CD4-positive, alpha-beta T cell treated with Interleukin-15 for 4 hours (primary cell): ENCODE measurements around the gene WWC2.
"Not testable (repeated sequence)": the region's sequence is repeated elsewhere in the genome, so short reads cannot be mapped to it uniquely, and the experiment has no call there.

Experiments used
- DNase-seq: peaks from one replicate; pipeline ENCODE4 v3.0.0-alpha.2; 2020; ENCODE audit warnings: low spot score

WWC2 gene

GRCh38 chr4:183142571-183143550 lies 43.8 kb downstream of the WWC2 start:
- no peak for DNase-seq

- no peak for DNase-seq
Measured at GRCh38 chr4:183144787-183145186, 45.7 kb downstream of the WWC2 start.

DNA sequence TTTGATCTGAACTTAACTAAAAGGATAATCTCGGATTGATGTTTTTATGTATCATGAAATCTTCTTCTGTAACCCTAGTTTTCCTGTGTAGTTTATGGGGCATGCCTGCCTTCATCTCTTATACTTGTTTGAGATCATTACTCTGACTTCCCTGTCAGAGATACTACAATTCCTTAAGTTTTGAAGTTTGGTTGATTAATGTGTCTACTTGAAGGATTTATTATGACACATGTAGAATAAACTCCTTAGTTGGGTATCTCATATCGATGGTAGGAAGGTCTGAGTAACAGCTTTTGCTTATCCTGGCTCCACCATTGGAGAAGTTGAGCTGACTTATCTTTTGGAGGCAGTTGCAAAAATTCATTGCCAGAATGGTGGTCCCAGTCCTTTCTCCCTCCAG lies 46.7 kb downstream of the WWC2 start:
- no peak for DNase-seq

GRCh38 chr4:183146478-183146877 lies 47.4 kb downstream of the WWC2 start:
- no peak for DNase-seq

- no peak for DNase-seq
Measured at GRCh38 chr4:183147196-183147595, 48.1 kb downstream of the WWC2 start.

DNA sequence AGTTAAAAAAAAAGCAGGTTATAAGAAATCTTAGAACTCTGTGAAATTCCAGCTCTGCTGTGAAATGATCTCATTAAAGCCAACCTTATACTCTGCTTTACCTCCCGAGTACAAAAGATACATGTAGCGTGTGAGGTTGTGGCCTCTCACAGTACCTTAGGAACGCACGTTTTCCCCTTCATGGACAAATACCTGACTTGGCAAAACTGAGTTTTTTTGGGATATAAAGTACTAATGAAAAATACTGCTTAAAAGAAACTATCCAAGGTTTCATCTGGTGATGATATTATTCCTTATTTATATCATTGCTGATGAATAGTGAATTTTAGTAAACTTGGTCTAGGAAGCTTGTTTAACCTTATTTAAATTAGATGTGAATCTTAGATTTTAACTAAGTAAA lies 48.9 kb downstream of the WWC2 start:
- no peak for DNase-seq

- no peak for DNase-seq
Measured at GRCh38 chr4:183149616-183150539, 50.8 kb downstream of the WWC2 start.

- DNase-seq: not testable (repeated sequence)
Measured at GRCh38 chr4:183150664-183151063, 51.6 kb downstream of the WWC2 start.

DNA sequence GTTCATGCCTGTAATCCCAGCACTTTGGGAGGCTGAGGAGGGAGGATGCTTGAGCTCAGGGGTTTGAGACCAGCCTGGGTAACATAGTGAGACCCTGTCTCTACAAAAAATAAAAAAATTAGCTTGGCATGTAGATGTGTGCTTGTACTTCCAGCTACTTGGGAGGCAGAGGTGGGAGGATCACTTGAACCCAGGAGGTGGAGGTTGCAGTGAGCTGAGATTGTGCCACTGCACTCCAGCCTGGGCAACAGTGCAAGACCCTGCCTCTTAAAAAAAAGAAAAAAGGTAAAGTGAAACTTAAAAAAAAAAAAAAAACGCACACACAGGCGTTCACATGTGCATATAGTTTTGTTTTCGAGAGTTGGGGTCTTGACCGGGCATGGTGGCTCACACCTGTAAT lies 53.2 kb downstream of the WWC2 start:
- DNase-seq: not testable (repeated sequence)

GRCh38 chr4:183153190-183153916 lies 54.3 kb downstream of the WWC2 start:
- no peak for DNase-seq

DNA sequence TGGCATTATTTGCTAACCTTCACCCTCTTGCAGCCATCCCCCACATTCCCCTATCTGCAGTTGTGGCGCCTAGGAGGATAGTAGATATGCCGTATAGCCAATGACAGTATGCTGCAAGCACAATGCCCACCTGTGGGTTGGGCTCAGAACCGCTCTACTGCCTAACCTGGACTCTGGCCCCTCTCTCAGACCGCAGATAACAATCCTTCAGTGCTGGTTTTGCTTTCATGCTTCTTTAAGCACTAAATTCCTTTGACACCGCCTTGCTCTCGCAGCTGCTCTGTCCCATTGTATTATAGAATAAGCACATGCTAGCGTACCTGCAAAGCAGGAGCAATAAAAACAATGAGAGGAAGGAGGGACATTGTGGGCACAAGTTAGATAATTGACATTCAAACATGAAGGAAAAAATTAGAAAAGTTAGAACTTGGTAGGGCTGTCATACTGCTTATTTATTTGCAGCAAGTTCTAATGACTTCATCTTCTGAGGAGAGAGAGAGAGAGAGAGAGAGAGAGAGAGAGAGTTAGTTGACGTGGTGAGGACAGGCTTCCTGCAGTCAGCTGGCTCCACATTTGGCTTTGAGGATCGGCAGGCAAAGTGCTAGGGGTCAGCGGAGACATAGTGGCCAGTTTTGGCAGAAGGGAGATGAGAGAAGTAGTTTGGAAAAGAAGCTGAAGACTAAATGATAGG lies 55.8 kb downstream of the WWC2 start:
- DNase-seq: no peak

GRCh38 chr4:183155450-183156184 lies 56.6 kb downstream of the WWC2 start:
- no peak for DNase-seq

DNA sequence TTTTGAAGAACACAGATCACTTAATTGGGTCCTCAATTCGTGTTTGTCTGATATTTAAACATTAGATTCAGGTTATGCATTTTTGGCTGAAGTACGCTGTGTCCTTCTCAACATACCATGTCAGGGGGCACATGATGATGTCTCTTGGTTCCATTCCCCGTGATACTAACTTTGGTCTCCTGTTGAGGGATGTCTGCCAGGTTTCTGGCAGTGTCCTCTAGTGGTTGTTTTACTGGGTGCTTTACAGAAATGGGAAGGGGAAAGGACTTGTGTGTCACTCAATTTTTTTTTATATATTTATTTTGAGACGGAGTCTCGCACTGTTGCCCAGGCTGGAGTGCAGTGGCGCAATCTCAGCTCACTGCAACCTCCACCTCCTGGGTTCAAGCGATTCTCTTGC lies 58.2 kb downstream of the WWC2 start:
- no peak for DNase-seq

GRCh38 chr4:183158062-183158461 lies 59.0 kb downstream of the WWC2 start:
- no peak for DNase-seq

DNA sequence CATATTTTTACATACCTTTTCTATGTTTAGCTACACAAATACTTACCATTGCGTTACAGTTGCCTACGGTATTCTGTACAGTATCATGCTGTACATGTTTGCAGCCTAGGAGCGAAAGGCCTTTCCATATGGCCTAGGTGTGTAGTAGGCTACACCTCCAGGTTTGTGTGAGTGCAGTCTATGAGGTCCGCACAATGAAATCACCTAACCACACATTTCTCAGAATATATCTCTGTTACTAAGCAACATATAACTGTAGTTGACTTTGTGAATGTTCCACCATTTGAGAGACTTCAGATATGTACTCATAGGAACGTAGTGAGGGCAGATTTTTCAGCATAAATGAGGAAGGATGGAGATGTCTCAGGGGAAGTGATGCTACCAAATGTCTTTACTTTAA lies 62.6 kb downstream of the WWC2 start:
- DNase-seq: no peak

DNA sequence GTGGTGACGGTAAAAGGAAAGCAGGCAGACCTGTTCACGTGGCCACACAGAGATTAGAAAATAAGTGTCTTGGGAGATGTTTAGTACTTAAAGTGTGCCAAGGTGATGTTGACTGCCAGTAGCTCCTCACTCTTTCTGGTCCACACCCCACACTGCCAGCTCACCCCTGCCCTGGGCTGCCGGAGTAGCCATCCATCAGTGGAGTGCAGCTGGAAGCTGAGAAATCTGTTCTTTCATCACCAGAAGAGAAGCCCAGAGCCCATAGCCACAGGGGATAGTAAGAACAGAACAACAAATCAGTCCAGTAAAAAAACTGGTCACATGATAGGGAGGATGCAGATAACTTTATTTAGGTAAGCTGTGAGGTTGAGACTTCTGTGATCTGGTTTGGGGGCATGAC lies 64.1 kb downstream of the WWC2 start:
- DNase-seq: no peak

- no peak for DNase-seq
Measured at GRCh38 chr4:183164963-183165362, 65.9 kb downstream of the WWC2 start.

GRCh38 chr4:183165376-183165775 lies 66.3 kb downstream of the WWC2 start:
- DNase-seq: no peak

DNA sequence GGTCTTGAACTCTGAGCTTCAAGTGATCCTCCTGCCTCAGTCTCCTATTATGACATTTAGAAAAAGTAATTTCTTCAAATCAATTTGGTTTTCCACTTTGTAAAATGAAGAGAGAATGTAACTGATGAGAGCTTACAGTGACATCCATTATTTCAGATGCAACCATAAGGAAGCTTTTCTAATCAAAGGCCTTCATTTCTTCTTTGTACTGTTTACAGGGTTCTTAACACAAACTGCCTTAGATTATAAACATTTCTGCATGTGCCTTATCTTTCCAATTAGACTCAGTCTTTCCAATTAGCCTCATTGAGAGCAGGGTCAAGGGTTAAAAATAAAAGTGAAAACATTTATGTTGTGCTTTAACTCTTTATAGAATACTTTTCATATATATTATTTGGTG lies 71.8 kb downstream of the WWC2 start:
- no peak for DNase-seq

DNA sequence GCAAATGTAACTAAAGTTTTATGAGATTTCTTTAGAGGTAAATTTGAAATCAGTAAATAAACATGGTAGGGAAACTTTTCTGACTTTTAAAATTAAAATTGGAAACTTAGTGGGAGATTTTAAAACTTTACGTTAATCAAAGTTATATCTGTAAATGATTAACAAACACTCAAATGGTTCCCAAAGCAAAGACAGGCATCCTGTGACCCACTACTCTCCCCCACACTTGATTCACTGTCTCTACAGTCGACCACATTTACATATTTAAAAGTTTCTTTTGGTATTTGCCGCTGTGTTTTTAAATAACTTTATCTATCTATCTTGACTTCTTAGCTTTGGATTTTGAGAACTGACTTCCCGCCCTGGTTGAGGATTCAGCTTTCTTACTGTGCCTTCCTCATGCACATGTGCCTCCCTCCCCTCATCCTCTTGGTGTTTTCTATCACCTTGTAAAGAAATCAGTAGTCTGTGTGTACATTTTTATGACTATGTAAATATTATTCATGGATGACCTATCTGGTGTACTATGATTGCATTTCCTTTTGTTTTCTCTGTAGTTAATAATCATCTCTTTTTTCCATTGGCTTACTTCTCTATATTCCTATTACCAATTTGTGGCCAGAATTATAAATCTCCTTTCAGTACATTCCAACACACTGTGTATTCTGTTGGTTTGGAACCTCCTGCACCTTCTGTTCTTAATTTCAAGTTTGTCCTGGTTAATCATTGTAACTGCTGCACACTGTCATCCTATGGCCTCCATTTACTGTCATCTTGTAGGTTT lies 72.6 kb downstream of the WWC2 start:
- no peak for DNase-seq
